Neutrophil (primary cell): ENCODE data around the gene RFWD3.

Experiments used
- H3K27ac ChIP-seq: fragments of 200-600 bp; sonication (generic); 2 replicates; pipeline ENCODE4 v1.5.1; 2016; ENCODE audit warnings: mild to moderate bottlenecking, moderate library complexity
- H3K27me3 ChIP-seq: fragments of 200-600 bp; sonication (generic); 2 replicates; pipeline ENCODE4 v1.6.0; 2016; ENCODE audit warnings: mild to moderate bottlenecking
- H3K36me3 ChIP-seq: fragments of 200-600 bp; sonication (generic); 2 replicates; pipeline ENCODE4 v1.5.1; 2017
- H3K4me1 ChIP-seq, 2 experiments: fragments of 200-600 bp in 1 of 2; sonication (generic) in 1 of 2; 1 replicate in 1 of 2; 2 replicates in 1 of 2; pipeline versions ENCODE4 v1.5.1 to v1.6.1; 2013 to 2016; ENCODE audit warnings: low read depth in 1 of 2, low read length in 1 of 2, mild to moderate bottlenecking in 1 of 2, moderate library complexity in 1 of 2; ENCODE audit not compliant: control insufficient read depth in 1 of 2, insufficient read depth in 1 of 2
- H3K4me3 ChIP-seq, 2 experiments: fragments of 200-600 bp in 1 of 2; sonication (generic) in 1 of 2; 1 replicate in 1 of 2; 2 replicates in 1 of 2; pipeline ENCODE4 v1.5.1; 2013 to 2016; ENCODE audit warnings: low read depth in 1 of 2, low read length in 1 of 2, mild to moderate bottlenecking in 1 of 2, moderate library complexity in 1 of 2
- H3K9me3 ChIP-seq: fragments of 200-600 bp; sonication (generic); 2 replicates; pipeline ENCODE4 v1.5.1; 2016
- TF ChIP-seq, protein P1 (sequence below): fragments of 200-600 bp; sonication (generic); IDR thresholded peaks from 2 replicates; pipeline ENCODE4 v1.5.1; 2016; ENCODE audit warnings: antibody characterized with exemption

RFWD3 gene

GRCh38 chr16:74611721-74612120 lies 55.0 kb downstream of the RFWD3 start:
- Histone ChIP-seq H3K9me3 (no peaks in the 10 kb centered on the region), H3K27ac (no peak overlapping the region), H3K4me1 (peaks cover 6 to 8% of the 10 kb centered on the region in 2 experiments), H3K27me3 (peaks cover 8% of the 10 kb centered on the region), H3K36me3 (peaks cover 6% of the 10 kb centered on the region), H3K4me3 (no peak overlapping the region)
- TF ChIP-seq, protein P1, sequence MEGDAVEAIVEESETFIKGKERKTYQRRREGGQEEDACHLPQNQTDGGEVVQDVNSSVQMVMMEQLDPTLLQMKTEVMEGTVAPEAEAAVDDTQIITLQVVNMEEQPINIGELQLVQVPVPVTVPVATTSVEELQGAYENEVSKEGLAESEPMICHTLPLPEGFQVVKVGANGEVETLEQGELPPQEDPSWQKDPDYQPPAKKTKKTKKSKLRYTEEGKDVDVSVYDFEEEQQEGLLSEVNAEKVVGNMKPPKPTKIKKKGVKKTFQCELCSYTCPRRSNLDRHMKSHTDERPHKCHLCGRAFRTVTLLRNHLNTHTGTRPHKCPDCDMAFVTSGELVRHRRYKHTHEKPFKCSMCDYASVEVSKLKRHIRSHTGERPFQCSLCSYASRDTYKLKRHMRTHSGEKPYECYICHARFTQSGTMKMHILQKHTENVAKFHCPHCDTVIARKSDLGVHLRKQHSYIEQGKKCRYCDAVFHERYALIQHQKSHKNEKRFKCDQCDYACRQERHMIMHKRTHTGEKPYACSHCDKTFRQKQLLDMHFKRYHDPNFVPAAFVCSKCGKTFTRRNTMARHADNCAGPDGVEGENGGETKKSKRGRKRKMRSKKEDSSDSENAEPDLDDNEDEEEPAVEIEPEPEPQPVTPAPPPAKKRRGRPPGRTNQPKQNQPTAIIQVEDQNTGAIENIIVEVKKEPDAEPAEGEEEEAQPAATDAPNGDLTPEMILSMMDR = no peak

DNA sequence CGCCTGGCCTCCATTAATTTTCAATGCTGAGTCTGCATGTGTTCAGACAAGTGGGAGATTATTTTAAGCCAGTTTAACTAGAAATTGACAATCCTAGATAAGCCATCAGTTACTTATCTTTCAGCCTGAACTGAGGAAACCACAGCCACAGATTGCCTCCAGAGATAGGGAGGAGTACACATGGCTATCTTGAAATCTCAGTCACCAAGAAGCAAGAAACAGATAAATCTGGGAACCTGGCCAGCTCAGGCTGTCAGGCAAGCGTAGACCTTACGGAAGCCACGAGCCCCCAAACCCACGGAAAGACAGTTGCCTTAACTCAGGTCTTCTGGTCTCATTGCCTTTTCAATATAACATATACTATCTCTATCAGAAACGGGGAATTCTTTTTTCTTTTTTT lies 57.7 kb downstream of the RFWD3 start:
- H3K4me1 ChIP-seq = peaks cover 24 to 25% of the 10 kb centered on the region in 2 experiments
- H3K27ac ChIP-seq = no peak overlapping the region

GRCh38 chr16:74608381-74608780 lies 58.3 kb downstream of the RFWD3 start:
- Histone ChIP-seq H3K4me3 (no peak overlapping the region), H3K27ac (no peak overlapping the region)
- TF ChIP-seq, protein P1 = no peak

More for the DNA sequence above, 57.7 kb downstream of the RFWD3 start:
- Histone ChIP-seq H3K4me3 (no peak overlapping the region), H3K27me3 (peaks cover 8% of the 10 kb centered on the region), H3K9me3 (no peaks in the 10 kb centered on the region), H3K36me3 (no peaks in the 10 kb centered on the region)
- TF ChIP-seq, protein P1 = no peak

DNA sequence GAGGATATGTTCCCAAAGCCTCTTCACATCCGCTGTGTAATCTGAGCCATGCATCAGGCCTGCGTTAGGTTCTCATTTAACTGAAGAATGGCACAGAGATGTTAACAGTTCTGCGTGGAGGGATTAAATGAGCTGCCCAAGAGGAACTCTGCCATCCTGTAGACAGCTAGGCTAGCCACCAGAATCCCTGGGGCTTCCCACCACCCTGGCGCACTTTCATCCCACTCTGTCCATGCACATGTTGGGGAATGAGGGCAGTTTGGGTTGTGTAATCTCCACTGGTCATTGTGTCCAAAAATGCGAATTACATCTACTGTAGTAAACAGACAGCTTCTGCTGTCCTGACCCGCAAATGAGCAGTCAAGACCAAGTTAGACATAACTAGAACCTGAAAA lies 58.7 kb downstream of the RFWD3 start:
- TF ChIP-seq, protein P1 = no peak
- Histone ChIP-seq H3K9me3 (no peaks in the 10 kb centered on the region), H3K27ac (no peak overlapping the region), H3K27me3 (peaks cover 8% of the 10 kb centered on the region), H3K4me3 (no peak overlapping the region), H3K4me1 (peaks cover 24 to 25% of the 10 kb centered on the region in 2 experiments), H3K36me3 (no peaks in the 10 kb centered on the region)

More at GRCh38 chr16:74608381-74608780, 58.3 kb downstream of the RFWD3 start:
- peaks cover 8% of the 10 kb centered on the region for H3K27me3 ChIP-seq
- H3K4me1 ChIP-seq = peaks cover 24 to 25% of the 10 kb centered on the region in 2 experiments
- no peaks in the 10 kb centered on the region for H3K36me3 ChIP-seq
- no peaks in the 10 kb centered on the region for H3K9me3 ChIP-seq

- Histone ChIP-seq H3K4me3 (peak overlapping the region; percentile 82 to 84), H3K4me1 (peaks cover 24 to 25% of the 10 kb centered on the region in 2 experiments), H3K9me3 (no peaks in the 10 kb centered on the region), H3K36me3 (no peaks in the 10 kb centered on the region), H3K27ac (peak overlapping the region; percentile 94), H3K27me3 (peaks cover 8% of the 10 kb centered on the region)
- TF ChIP-seq, protein P1 = no peak
Measured at GRCh38 chr16:74607310-74607961, 59.2 kb downstream of the RFWD3 start.
